WTC11 (cell line): Measurements from ENCODE around the gene CDH3.

Experiments
- ETV6 ChIP-seq: sonication (generic); formaldehyde crosslinking; IDR thresholded peaks from 2 replicates; pipeline ENCODE4 v1.8.1; 2022; ENCODE audit warnings: mild to moderate bottlenecking, missing genetic modification reagents
- MYBL2 ChIP-seq: sonication (generic); formaldehyde crosslinking; IDR thresholded peaks from 2 replicates; pipeline ENCODE4 v1.8.1; 2023; ENCODE audit warnings: mild to moderate bottlenecking, moderate library complexity, missing genetic modification reagents
- STAT6 ChIP-seq: sonication (generic); formaldehyde crosslinking; conservative IDR thresholded peaks from 2 replicates; pipeline ENCODE4 v1.8.1; 2023; ENCODE audit warnings: mild to moderate bottlenecking, low read depth, missing genetic modification reagents, moderate library complexity

- TF ChIP-seq ETV6 (CRISPR knock-in tag) (no peak), MYBL2 (CRISPR knock-in tag) (no peak), STAT6 (CRISPR knock-in tag) (no peak)
Measured at GRCh38 chr16:68695575-68695974, 50.5 kb downstream of the CDH3 start.
